HEK293 (cell line): ENCODE data around the gene FLACC1.

Experiments
- CTCF ChIP-seq: fragments of 450-650 bp; formaldehyde crosslinking; IDR thresholded peaks from 2 replicates; pipeline ENCODE4 v1.5.1; 2016; ENCODE audit warnings: missing biosample characterization, missing genetic modification characterization
- REPIN1 ChIP-seq: fragments of 450-650 bp; formaldehyde crosslinking; IDR thresholded peaks from 2 replicates; pipeline ENCODE4 v1.5.1; 2017; ENCODE audit warnings: missing biosample characterization, missing genetic modification characterization, low read depth
- ZIC2 ChIP-seq: fragments of 450-650 bp; formaldehyde crosslinking; IDR thresholded peaks from 2 replicates; pipeline ENCODE4 v1.5.1; 2016; ENCODE audit warnings: missing biosample characterization, missing genetic modification characterization
- ZNF266 ChIP-seq: fragments of 450-650 bp; formaldehyde crosslinking; IDR thresholded peaks from 2 replicates; pipeline ENCODE4 v1.5.1; 2016; ENCODE audit warnings: missing biosample characterization, missing genetic modification characterization, low read depth
- ZNF292 ChIP-seq: fragments of 450-650 bp; formaldehyde crosslinking; IDR thresholded peaks from 2 replicates; pipeline ENCODE4 v1.5.1; 2016; ENCODE audit warnings: low read depth, missing biosample characterization, missing genetic modification characterization, borderline replicate concordance
- ZNF302 ChIP-seq: fragments of 450-650 bp; formaldehyde crosslinking; IDR thresholded peaks from 2 replicates; pipeline ENCODE4 v1.5.1; 2016; ENCODE audit warnings: missing biosample characterization, missing genetic modification characterization, low read depth
- ZNF335 ChIP-seq: fragments of 450-650 bp; formaldehyde crosslinking; conservative IDR thresholded peaks from 2 replicates; pipeline ENCODE4 v1.5.1; 2016; ENCODE audit warnings: missing biosample characterization, missing genetic modification characterization
- ZNF521 ChIP-seq: fragments of 450-650 bp; formaldehyde crosslinking; IDR thresholded peaks from 2 replicates; pipeline ENCODE4 v1.5.1; 2017; ENCODE audit warnings: missing biosample characterization, mild to moderate bottlenecking, missing genetic modification characterization
- ZNF792 ChIP-seq: fragments of 450-650 bp; formaldehyde crosslinking; IDR thresholded peaks from 2 replicates; pipeline ENCODE4 v1.5.1; 2016; ENCODE audit warnings: missing biosample characterization, missing genetic modification characterization

GRCh38 chr2:201345625-201346213, 11.4 kb downstream of the FLACC1 start:
- no peak for TF ChIP-seq ZNF335 (tag by site-specific recombination)
- TF ChIP-seq REPIN1 = no peak
- no peak for TF ChIP-seq CTCF (tag by site-specific recombination)
- TF ChIP-seq ZNF521 (tag by site-specific recombination) = no peak
- TF ChIP-seq ZNF292 (tag by site-specific recombination) = no peak
- TF ChIP-seq ZNF266 (tag by site-specific recombination) = no peak
- no peak for TF ChIP-seq ZIC2 (tag by site-specific recombination)
- TF ChIP-seq ZNF302 (tag by site-specific recombination) = no peak
- TF ChIP-seq ZNF792 (tag by site-specific recombination) = no peak
